Measurements from ENCODE around the gene NT5E. TPM values are rescaled to one million over a fixed set of nuclear protein-coding genes. Genes with fewer than 3 reads are reported as not detected.

The NT5E gene
- total RNA-seq: 27.9 and 111 TPM in 2 replicates

GRCh38 chr6:85449818-85450759 lies at the start of gene NT5E:
TSS of gene NT5E (plus strand) at chr6:85450083. CDS start at chr6:85450140, 57 bp downstream.

Other genes with a start within 250 kb of the NT5E start
- gene SNX14, start 143.8 kb downstream of the NT5E start, total RNA-seq: 53.5 and 69.3 TPM in 2 replicates
- gene SYNCRIP, start 192.8 kb downstream of the NT5E start, total RNA-seq: 52.9 and 63.4 TPM in 2 replicates